GM12878 (cell line): ENCODE measurements around the gene PRDM16. TPM values are rescaled to one million over a fixed set of nuclear protein-coding genes. Genes with fewer than 3 reads are reported as not detected.

Experiments used
- ATAC-seq: fragments of 200-7000 bp; cut with Tn5 transposase; 3 replicates; pipeline ENCODE4 v1.9.1; 2020; ENCODE audit warnings: mild to moderate bottlenecking, moderate library complexity
- BruUV-seq: library from RNA; stranded (reverse); fragments of 400-500 nt; replicated peaks from 2 replicates; lab custom pipeline; 2021; lab: Mats Ljungman, UMichigan
- CTCF ChIA-PET: fragments of 300-600 bp; sonication (Branson Sonifier 250); formaldehyde crosslinking; extraction: SDS; loops from one replicate; lab custom pipeline; 2021; ENCODE audit warnings: inconsistent platforms; lab: Yijun Ruan, JAX
- POLR2A ChIA-PET: fragments of 350-600 bp; formaldehyde crosslinking; extraction: SDS; loops from one replicate; lab custom pipeline; 2021; ENCODE audit warnings: inconsistent platforms; lab: Charles Lee
- RAD21 ChIA-PET: fragments of 300-600 bp; sonication (Branson Sonifier 250); formaldehyde crosslinking; loops from one replicate; lab custom pipeline; 2023; ENCODE audit warnings: antibody characterized with exemption; ENCODE audit not compliant: unreplicated experiment; lab: Charles Lee
- SMC1A ChIA-PET: fragments of 300-600 bp; sonication (Branson Sonifier 250); formaldehyde crosslinking; loops from one replicate; lab custom pipeline; 2023; ENCODE audit not compliant: unreplicated experiment, uncharacterized antibody; lab: Charles Lee
- DNase-seq: peaks from one replicate; pipeline ENCODE4 v3.0.0-alpha.2; 2011; ENCODE audit warnings: low read depth, low spot score
- FAIRE-seq: peaks from 3 replicates; lab custom pipeline; 2011; peaks lifted over from hg19 to GRCh38; lab: Jason Lieb, UNC
- H2AFZ ChIP-seq: 2 replicates; pipeline ENCODE4 v1.6.0; 2011; ENCODE audit warnings: low read depth, low read length, control low read depth; ENCODE audit not compliant: control insufficient read depth
- H3K27ac ChIP-seq: 2 replicates; pipeline ENCODE4 v1.5.1; 2011; ENCODE audit warnings: control low read depth; ENCODE audit not compliant: control insufficient read depth, insufficient read depth
- H3K27me3 ChIP-seq, 2 experiments: replicated peaks in 1 of 2; 2 replicates each; pipeline versions ENCODE4 v1.6.0 to v1.6.1; 2011; ENCODE audit warnings: low read length in 1 of 2; ENCODE audit not compliant: control insufficient read depth in 2 of 2, insufficient read depth in 2 of 2
- H3K36me3 ChIP-seq, 2 experiments: 2 replicates each; pipeline ENCODE4 v1.5.1; 2011; ENCODE audit warnings: low read length in 1 of 2; ENCODE audit not compliant: control insufficient read depth in 2 of 2, insufficient read depth in 2 of 2
- H3K4me1 ChIP-seq: 2 replicates; pipeline ENCODE4 v1.6.1; 2011; ENCODE audit warnings: mild to moderate bottlenecking, low read length, moderate library complexity, mixed read lengths; ENCODE audit not compliant: control insufficient read depth, insufficient read depth
- H3K4me2 ChIP-seq: 2 replicates; pipeline ENCODE4 v1.6.0; 2011; ENCODE audit warnings: control low read depth; ENCODE audit not compliant: control insufficient read depth, insufficient read depth
- H3K4me3 ChIP-seq: fragments of 200-600 bp; sonication (generic); 2 replicates; pipeline ENCODE4 v1.5.1; 2016
- H3K79me2 ChIP-seq: 2 replicates; pipeline ENCODE4 v1.6.0; 2011; ENCODE audit warnings: low read length; ENCODE audit not compliant: control insufficient read depth, insufficient read depth
- H3K9ac ChIP-seq: 2 replicates; pipeline ENCODE4 v1.8.0; 2011; ENCODE audit warnings: low read length, control low read depth, mixed read lengths; ENCODE audit not compliant: control insufficient read depth, insufficient read depth
- H3K9me3 ChIP-seq: replicated peaks from 3 replicates; pipeline ENCODE4 v1.5.1; 2011; ENCODE audit warnings: mild to moderate bottlenecking, low read length; ENCODE audit not compliant: control insufficient read depth, insufficient read depth
- H4K20me1 ChIP-seq: 2 replicates; pipeline ENCODE4 v1.6.0; 2011; ENCODE audit not compliant: control insufficient read depth, insufficient read depth
- EZH2 ChIP-seq: IDR thresholded peaks from 2 replicates; pipeline ENCODE4 v1.6.1; 2012; ENCODE audit warnings: low read depth, mild to moderate bottlenecking, control low read depth, inconsistent platforms, low read length, borderline replicate concordance; ENCODE audit not compliant: control insufficient read depth
- HDAC6 ChIP-seq: fragments of 200-600 bp; sonication (generic); IDR thresholded peaks from one replicate; pipeline ENCODE4 v1.8.0; 2017; ENCODE audit warnings: antibody characterized with exemption; ENCODE audit not compliant: unreplicated experiment
- KLF5 ChIP-seq: fragments of 450-650 bp; IDR thresholded peaks from 2 replicates; pipeline ENCODE4 v1.6.1; 2014; ENCODE audit warnings: mild to moderate bottlenecking; ENCODE audit not compliant: partially characterized antibody
- TBL1XR1 ChIP-seq: IDR thresholded peaks from 2 replicates; pipeline ENCODE4 v1.6.1; 2012; ENCODE audit warnings: low read depth, low read length, improper control_type of control experiment
- WGBS: methylation state at CpG from one replicate; pipeline ENCODE4 v1.1.6; 2016; ENCODE audit warnings: low lambda C conversion rate; ENCODE audit not compliant: insufficient replicate concordance, insufficient coverage; ENCODE audit errors: missing lambda C conversion rate; 5-methylcytosine and 5-hydroxymethylcytosine counted together
- in situ Hi-C: fragments of 300-500 bp; cut with MboI; formaldehyde crosslinking; loops from 9 replicates; pipeline ENCODE4 v1.14.3; 2018; ENCODE audit warnings: mixed read lengths
- intact Hi-C: fragments of 100-400 bp; cut with micrococcal nuclease; formaldehyde crosslinking; loops from one replicate; pipeline ENCODE4 v1.14.2; 2022; ENCODE audit not compliant: unreplicated experiment
- polyA plus RNA-seq, 11 experiments: library from polyadenylated mRNA; depleted of rRNA in 4 of 11; unstranded in 6 of 11; stranded (reverse) in 5 of 11; fragments of >200 nt; fragmentation: Nextera tagmentation in 4 of 11; fragmentation: Illumina TruSeq in 1 of 11; extraction: Ambion mirVana in 4 of 11; extraction: Trizol in 1 of 11; gene quantifications; 1 replicate in 1 of 11; 2 replicates in 10 of 11; pipeline versions ENCODE4 v1.2.1 to v1.2.3, GENCODE V29; 2011 to 2016; ENCODE audit warnings: inconsistent platforms in 2 of 11, missing spikeins in 2 of 11, low read depth in 1 of 11
- total RNA-seq, 4 experiments: library from RNA; depleted of rRNA in 3 of 4; stranded (reverse); fragments of >200 nt in 3 of 4; fragmentation: Illumina TruSeq in 1 of 4; extraction: Trizol in 1 of 4; gene quantifications; 2 replicates each; pipeline versions ENCODE4 v1.2.1 to v1.2.3, GENCODE V29; 2013 to 2021
- TF ChIP-seq, protein P1 (sequence below): IDR thresholded peaks from 2 replicates; pipeline ENCODE4 v1.6.1; 2012; ENCODE audit warnings: low read depth, low read length, improper control_type of control experiment
- TF ChIP-seq, protein P2 (sequence below): IDR thresholded peaks from 2 replicates; pipeline ENCODE4 v1.6.1; 2012; ENCODE audit warnings: mild to moderate bottlenecking, low read depth, low read length

The PRDM16 gene
- total and polyA plus RNA-seq, 10 of the 15 experiments (the other 5 are each of a cell fraction or from before 2014, with no cell fraction given): 0.03 TPM; not detected in 9

DNA sequence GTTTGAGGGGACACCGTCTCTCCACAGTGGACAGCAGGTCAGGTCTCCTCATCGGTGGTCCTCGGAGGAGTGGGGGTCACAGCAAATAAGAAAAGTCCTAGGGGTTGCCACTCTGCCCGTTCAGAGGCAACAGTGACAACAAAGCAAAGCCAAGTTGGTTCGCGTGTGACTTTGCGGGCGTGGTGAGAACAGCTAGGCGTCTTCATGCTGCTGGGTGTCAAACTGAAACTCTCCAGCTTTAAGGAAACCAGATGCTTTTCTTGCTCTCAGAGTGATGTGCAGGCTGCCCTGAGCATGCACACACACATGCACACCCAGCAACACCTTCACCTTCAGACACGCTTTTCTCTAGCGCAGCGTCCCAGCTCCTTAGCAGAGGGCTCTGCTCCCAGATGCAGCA, 315.4 kb downstream of the PRDM16 start:
- H3K36me3 ChIP-seq: no peaks in the 10 kb centered on the region
- H3K27ac ChIP-seq: no peak overlapping the region
- H3K79me2 ChIP-seq: no peaks in the 10 kb centered on the region
- ChIA-PET SMC1A (no interaction called here), CTCF (no interaction called here), RAD21 (no interaction called here), POLR2A (no interaction called here)
- no peak overlapping the region for H3K9ac ChIP-seq
- TF ChIP-seq, protein P1, sequence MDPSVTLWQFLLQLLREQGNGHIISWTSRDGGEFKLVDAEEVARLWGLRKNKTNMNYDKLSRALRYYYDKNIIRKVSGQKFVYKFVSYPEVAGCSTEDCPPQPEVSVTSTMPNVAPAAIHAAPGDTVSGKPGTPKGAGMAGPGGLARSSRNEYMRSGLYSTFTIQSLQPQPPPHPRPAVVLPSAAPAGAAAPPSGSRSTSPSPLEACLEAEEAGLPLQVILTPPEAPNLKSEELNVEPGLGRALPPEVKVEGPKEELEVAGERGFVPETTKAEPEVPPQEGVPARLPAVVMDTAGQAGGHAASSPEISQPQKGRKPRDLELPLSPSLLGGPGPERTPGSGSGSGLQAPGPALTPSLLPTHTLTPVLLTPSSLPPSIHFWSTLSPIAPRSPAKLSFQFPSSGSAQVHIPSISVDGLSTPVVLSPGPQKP: no peak
- TF ChIP-seq KLF5 (no peak), TBL1XR1 (no peak), HDAC6 (no peak), EZH2 (no peak)
- TF ChIP-seq, protein P2, sequence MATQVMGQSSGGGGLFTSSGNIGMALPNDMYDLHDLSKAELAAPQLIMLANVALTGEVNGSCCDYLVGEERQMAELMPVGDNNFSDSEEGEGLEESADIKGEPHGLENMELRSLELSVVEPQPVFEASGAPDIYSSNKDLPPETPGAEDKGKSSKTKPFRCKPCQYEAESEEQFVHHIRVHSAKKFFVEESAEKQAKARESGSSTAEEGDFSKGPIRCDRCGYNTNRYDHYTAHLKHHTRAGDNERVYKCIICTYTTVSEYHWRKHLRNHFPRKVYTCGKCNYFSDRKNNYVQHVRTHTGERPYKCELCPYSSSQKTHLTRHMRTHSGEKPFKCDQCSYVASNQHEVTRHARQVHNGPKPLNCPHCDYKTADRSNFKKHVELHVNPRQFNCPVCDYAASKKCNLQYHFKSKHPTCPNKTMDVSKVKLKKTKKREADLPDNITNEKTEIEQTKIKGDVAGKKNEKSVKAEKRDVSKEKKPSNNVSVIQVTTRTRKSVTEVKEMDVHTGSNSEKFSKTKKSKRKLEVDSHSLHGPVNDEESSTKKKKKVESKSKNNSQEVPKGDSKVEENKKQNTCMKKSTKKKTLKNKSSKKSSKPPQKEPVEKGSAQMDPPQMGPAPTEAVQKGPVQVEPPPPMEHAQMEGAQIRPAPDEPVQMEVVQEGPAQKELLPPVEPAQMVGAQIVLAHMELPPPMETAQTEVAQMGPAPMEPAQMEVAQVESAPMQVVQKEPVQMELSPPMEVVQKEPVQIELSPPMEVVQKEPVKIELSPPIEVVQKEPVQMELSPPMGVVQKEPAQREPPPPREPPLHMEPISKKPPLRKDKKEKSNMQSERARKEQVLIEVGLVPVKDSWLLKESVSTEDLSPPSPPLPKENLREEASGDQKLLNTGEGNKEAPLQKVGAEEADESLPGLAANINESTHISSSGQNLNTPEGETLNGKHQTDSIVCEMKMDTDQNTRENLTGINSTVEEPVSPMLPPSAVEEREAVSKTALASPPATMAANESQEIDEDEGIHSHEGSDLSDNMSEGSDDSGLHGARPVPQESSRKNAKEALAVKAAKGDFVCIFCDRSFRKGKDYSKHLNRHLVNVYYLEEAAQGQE: no peak
- no peak for FAIRE-seq
- intact Hi-C loops (no loop called here), in situ Hi-C loops (no loop called here)
- H3K4me3 ChIP-seq: no peak overlapping the region
- 35% methylated on average over 12 of the region's 12 CpGs for WGBS
- H3K27me3 ChIP-seq: no peaks in the 10 kb centered on the region; a peak in 1 of 4 replicates
- no TSS peak for BruUV-seq
- H2AFZ ChIP-seq: no peak overlapping the region
- no peaks in the 10 kb centered on the region for H3K9me3 ChIP-seq
- no peak for ATAC-seq
- DNase-seq: no peak
- no peaks in the 10 kb centered on the region for H3K4me1 ChIP-seq
- H4K20me1 ChIP-seq: no peaks in the 10 kb centered on the region
- H3K4me2 ChIP-seq: no peak overlapping the region
